WTC11 (cell line): ENCODE data around the gene RPTOR.

Source experiments
- AFF4 ChIP-seq: sonication (generic); formaldehyde crosslinking; IDR thresholded peaks from 2 replicates; pipeline ENCODE4 v1.8.1; 2023; ENCODE audit warnings: mild to moderate bottlenecking, missing genetic modification reagents, borderline replicate concordance
- ATF2 ChIP-seq: sonication (generic); formaldehyde crosslinking; IDR thresholded peaks from 2 replicates; pipeline ENCODE4 v1.8.1; 2022; ENCODE audit warnings: low read depth, missing genetic modification reagents, borderline replicate concordance
- CTCF ChIP-seq: fragments of 200-600 bp; IDR thresholded peaks from 2 replicates; pipeline ENCODE4 v1.8.0; 2022; ENCODE audit warnings: antibody characterized with exemption
- E2F5 ChIP-seq: sonication (generic); formaldehyde crosslinking; IDR thresholded peaks from 2 replicates; pipeline ENCODE4 v1.8.1; 2022; ENCODE audit warnings: mild to moderate bottlenecking, moderate library complexity, missing genetic modification reagents
- ELF4 ChIP-seq: sonication (generic); formaldehyde crosslinking; IDR thresholded peaks from 2 replicates; pipeline ENCODE4 v1.8.1; 2022; ENCODE audit warnings: low read depth, mild to moderate bottlenecking, moderate library complexity, missing genetic modification reagents
- HMGXB4 ChIP-seq: sonication (generic); formaldehyde crosslinking; IDR thresholded peaks from 2 replicates; pipeline ENCODE4 v1.8.1; 2023; ENCODE audit warnings: mild to moderate bottlenecking, moderate library complexity, missing genetic modification reagents
- NFE2L1 ChIP-seq: sonication (generic); formaldehyde crosslinking; IDR thresholded peaks from 2 replicates; pipeline ENCODE4 v1.8.1; 2023; ENCODE audit warnings: missing genetic modification reagents
- SP1 ChIP-seq: sonication (generic); formaldehyde crosslinking; conservative IDR thresholded peaks from 2 replicates; pipeline ENCODE4 v1.8.1; 2022; ENCODE audit warnings: missing genetic modification reagents
- TCF7 ChIP-seq: sonication (generic); formaldehyde crosslinking; IDR thresholded peaks from 2 replicates; pipeline ENCODE4 v1.8.0; 2022; ENCODE audit warnings: mild to moderate bottlenecking, low read depth, missing genetic modification reagents, moderate library complexity
- TEAD1 ChIP-seq: sonication (generic); formaldehyde crosslinking; IDR thresholded peaks from 2 replicates; pipeline ENCODE4 v1.8.0; 2022; ENCODE audit warnings: mild to moderate bottlenecking, missing genetic modification reagents
- TEAD4 ChIP-seq: sonication (generic); formaldehyde crosslinking; IDR thresholded peaks from 2 replicates; pipeline ENCODE4 v1.8.0; 2022; ENCODE audit warnings: mild to moderate bottlenecking, missing genetic modification reagents
- ZNF317 ChIP-seq: sonication (generic); formaldehyde crosslinking; IDR thresholded peaks from 2 replicates; pipeline ENCODE4 v1.8.1; 2023; ENCODE audit warnings: low read depth, mild to moderate bottlenecking, moderate library complexity, missing genetic modification reagents, borderline replicate concordance
- ZNF512 ChIP-seq: sonication (generic); formaldehyde crosslinking; IDR thresholded peaks from 2 replicates; pipeline ENCODE4 v1.8.1; 2022; ENCODE audit warnings: missing genetic modification reagents, borderline replicate concordance

- no peak for TF ChIP-seq CTCF
- TF ChIP-seq E2F5 = no peak
- no peak for TF ChIP-seq ZNF512
- no peak for TF ChIP-seq HMGXB4 (CRISPR knock-in tag)
- no peak for TF ChIP-seq NFE2L1 (CRISPR knock-in tag)
- no peak for TF ChIP-seq TCF7 (CRISPR knock-in tag)
- TF ChIP-seq TEAD1 (CRISPR knock-in tag) = no peak
- no peak for TF ChIP-seq SP1 (CRISPR knock-in tag)
- no peak for TF ChIP-seq TEAD4 (CRISPR knock-in tag)
- TF ChIP-seq ELF4 (CRISPR knock-in tag) = no peak
- TF ChIP-seq ZNF317 (CRISPR knock-in tag) = no peak
- TF ChIP-seq ATF2 (CRISPR knock-in tag) = no peak
- no peak for TF ChIP-seq AFF4 (CRISPR knock-in tag)
These were observed 227.0 kb downstream of the RPTOR start for GRCh38 chr17:80771612-80772005.
